ENCODE data around the gene BTBD8.

DNA sequence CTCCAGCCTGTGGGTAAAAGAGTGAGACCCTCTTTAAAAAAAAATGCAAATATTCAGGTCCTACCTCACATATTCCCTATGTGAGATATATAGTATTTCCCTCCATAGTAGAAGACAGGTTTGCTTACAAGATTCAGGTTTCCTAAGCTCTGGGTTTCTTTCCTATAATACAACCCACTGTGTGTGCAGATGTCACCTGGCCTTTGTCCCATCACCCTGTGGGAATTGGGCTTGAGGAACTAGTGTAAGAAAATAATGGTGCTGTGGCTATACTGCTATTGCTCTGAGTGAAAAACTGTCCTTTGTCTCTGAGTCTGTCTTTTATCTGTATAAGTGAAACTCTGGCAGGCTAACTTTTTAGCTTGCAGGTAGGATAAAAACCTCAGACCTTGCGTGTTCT lies 150.6 kb downstream of the BTBD8 start:
- TF ChIP-seq, protein P1, sequence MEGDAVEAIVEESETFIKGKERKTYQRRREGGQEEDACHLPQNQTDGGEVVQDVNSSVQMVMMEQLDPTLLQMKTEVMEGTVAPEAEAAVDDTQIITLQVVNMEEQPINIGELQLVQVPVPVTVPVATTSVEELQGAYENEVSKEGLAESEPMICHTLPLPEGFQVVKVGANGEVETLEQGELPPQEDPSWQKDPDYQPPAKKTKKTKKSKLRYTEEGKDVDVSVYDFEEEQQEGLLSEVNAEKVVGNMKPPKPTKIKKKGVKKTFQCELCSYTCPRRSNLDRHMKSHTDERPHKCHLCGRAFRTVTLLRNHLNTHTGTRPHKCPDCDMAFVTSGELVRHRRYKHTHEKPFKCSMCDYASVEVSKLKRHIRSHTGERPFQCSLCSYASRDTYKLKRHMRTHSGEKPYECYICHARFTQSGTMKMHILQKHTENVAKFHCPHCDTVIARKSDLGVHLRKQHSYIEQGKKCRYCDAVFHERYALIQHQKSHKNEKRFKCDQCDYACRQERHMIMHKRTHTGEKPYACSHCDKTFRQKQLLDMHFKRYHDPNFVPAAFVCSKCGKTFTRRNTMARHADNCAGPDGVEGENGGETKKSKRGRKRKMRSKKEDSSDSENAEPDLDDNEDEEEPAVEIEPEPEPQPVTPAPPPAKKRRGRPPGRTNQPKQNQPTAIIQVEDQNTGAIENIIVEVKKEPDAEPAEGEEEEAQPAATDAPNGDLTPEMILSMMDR (IDR thresholded peaks at IDR 0.05) = no peak
- TF ChIP-seq EP300 (IDR thresholded peaks at IDR 0.05) (no peak), POLR2AphosphoS5 (IDR thresholded peaks at IDR 0.05) (no peak)

Data from suprapubic skin (tissue), 4 donors.